Activated B cell treated with CpG ODN at 0.5 μM for 24 hours (primary cell): Measurements from ENCODE around the gene ZGRF1. TPM values are rescaled to one million over a fixed set of nuclear protein-coding genes. Genes with fewer than 3 reads are reported as not detected.
"Not testable (repeated sequence)": the region's sequence is repeated elsewhere in the genome, so short reads cannot be mapped to it uniquely, and the experiment has no call there.

Source experiments
- ATAC-seq: fragments of 200-7000 bp; cut with Tn5 transposase; one replicate; pipeline ENCODE4 v1.10.0; 2021; ENCODE audit warnings: low read depth, mild to moderate bottlenecking, moderate library complexity
- CTCF ChIA-PET: fragments of 350-600 bp; sonication (Branson Sonifier 250); formaldehyde crosslinking; loops from one replicate; lab custom pipeline; 2021; ENCODE audit warnings: antibody characterized with exemption; lab: Charles Lee
- POLR2A ChIA-PET: fragments of 350-600 bp; sonication (Branson Sonifier 250); formaldehyde crosslinking; loops from one replicate; lab custom pipeline; 2021; ENCODE audit warnings: antibody characterized with exemption; lab: Charles Lee
- DNase-seq: peaks from one replicate; pipeline ENCODE4 v3.0.0; 2022
- H3K27ac Mint-ChIP-seq: one replicate; pipeline ENCODE4 v1.8.0; 2020; ENCODE audit warnings: mixed read lengths
- H3K27me3 Mint-ChIP-seq: one replicate; pipeline ENCODE4 v1.8.0; 2021; ENCODE audit warnings: mixed read lengths
- H3K36me3 Mint-ChIP-seq: one replicate; pipeline ENCODE4 v1.8.0; 2021; ENCODE audit warnings: low read depth, mixed read lengths
- H3K4me1 Mint-ChIP-seq: one replicate; pipeline ENCODE4 v1.8.0; 2021; ENCODE audit warnings: mixed read lengths
- H3K4me3 Mint-ChIP-seq: one replicate; pipeline ENCODE4 v1.8.0; 2020; ENCODE audit warnings: mild to moderate bottlenecking, mixed read lengths
- H3K9me3 Mint-ChIP-seq: one replicate; pipeline ENCODE4 v1.8.0; 2020; ENCODE audit warnings: mixed read lengths
- intact Hi-C: fragments of 100-400 bp; cut with micrococcal nuclease; formaldehyde crosslinking; loops from one replicate; pipeline ENCODE4 v1.15.1; 2024
- total RNA-seq: library from RNA; stranded (reverse); gene quantifications from 2 replicates; pipeline ENCODE4 v1.2.3, GENCODE V29; 2022
- TF ChIP-seq, protein P1 (sequence below): fragments of 200-600 bp; IDR thresholded peaks from one replicate; pipeline ENCODE4 v1.8.0; 2022; ENCODE audit warnings: antibody characterized with exemption, mild to moderate bottlenecking

ZGRF1 gene
- total RNA-seq, 1 donor from 2014 or later = 13.7 TPM

DNA sequence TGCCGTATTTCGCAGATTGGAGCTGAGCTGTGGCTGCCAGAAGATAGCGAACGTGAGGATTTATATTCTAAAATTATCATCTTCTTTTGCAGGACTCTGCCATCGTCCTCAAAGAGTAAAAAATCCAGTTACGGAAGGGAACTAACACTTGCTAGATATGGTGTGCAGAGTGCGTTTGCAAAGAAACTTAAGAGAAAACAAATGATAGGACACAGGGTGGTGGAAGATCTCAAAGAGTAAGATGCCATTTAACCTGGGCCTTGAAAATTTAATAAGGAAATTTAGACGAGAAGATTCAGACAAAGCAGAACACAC, 800 bp upstream of the ZGRF1 start:
- ATAC-seq (no peak), DNase-seq (no peak)
- ChIA-PET CTCF (no interaction called here), POLR2A (interaction anchor here (0.6 kb wide), 1 partner anchor 52 kb away, joined by 3 read pairs; no protein-coding TSS in a partner anchor)
- Mint-ChIP-seq H3K27me3 (no peaks in the 10 kb centered on the region), H3K4me1 (peaks cover 27% of the 10 kb centered on the region), H3K4me3 (no peak overlapping the region), H3K9me3 (no peaks in the 10 kb centered on the region), H3K36me3 (peaks cover 20% of the 10 kb centered on the region), H3K27ac (no peak overlapping the region)
- TF ChIP-seq, protein P1, sequence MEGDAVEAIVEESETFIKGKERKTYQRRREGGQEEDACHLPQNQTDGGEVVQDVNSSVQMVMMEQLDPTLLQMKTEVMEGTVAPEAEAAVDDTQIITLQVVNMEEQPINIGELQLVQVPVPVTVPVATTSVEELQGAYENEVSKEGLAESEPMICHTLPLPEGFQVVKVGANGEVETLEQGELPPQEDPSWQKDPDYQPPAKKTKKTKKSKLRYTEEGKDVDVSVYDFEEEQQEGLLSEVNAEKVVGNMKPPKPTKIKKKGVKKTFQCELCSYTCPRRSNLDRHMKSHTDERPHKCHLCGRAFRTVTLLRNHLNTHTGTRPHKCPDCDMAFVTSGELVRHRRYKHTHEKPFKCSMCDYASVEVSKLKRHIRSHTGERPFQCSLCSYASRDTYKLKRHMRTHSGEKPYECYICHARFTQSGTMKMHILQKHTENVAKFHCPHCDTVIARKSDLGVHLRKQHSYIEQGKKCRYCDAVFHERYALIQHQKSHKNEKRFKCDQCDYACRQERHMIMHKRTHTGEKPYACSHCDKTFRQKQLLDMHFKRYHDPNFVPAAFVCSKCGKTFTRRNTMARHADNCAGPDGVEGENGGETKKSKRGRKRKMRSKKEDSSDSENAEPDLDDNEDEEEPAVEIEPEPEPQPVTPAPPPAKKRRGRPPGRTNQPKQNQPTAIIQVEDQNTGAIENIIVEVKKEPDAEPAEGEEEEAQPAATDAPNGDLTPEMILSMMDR = no peak
- intact Hi-C loops = loop anchor here (1.0 to 2.0 kb wide), 8 partner anchors 115 to 1961 kb away; partner anchors contain the start of genes AP1AR, FAM241A, TIFA and UGT8

GRCh38 chr4:112633477-112634235, 3.1 kb downstream of the ZGRF1 start:
- no peaks in the 10 kb centered on the region for H3K27me3 Mint-ChIP-seq
- H3K27ac Mint-ChIP-seq = no peak overlapping the region
- peaks cover 7% of the 10 kb centered on the region for H3K4me1 Mint-ChIP-seq
- H3K4me3 Mint-ChIP-seq = no peak overlapping the region
- ChIA-PET CTCF (interaction anchor here (0.8 to 1.5 kb wide), 6 partner anchors 13 to 306 kb away, joined by 3 to 7 read pairs (median 4); no protein-coding TSS in a partner anchor), POLR2A (no interaction called here)
- no peaks in the 10 kb centered on the region for H3K9me3 Mint-ChIP-seq
- DNase-seq = no peak
- ATAC-seq = no peak
- H3K36me3 Mint-ChIP-seq = no peaks in the 10 kb centered on the region
- intact Hi-C loops = loop anchor here (1.0 kb wide), 5 partner anchors 129 to 488 kb away; partner anchors contain the start of gene FAM241A
- TF ChIP-seq, protein P1 = no peak

- ChIA-PET POLR2A (no interaction called here), CTCF (no interaction called here)
- H3K9me3 Mint-ChIP-seq = no peaks in the 10 kb centered on the region
- no peaks in the 10 kb centered on the region for H3K27me3 Mint-ChIP-seq
- no peak for DNase-seq
- no peak for ATAC-seq
- no peak overlapping the region for H3K27ac Mint-ChIP-seq
- intact Hi-C loops = loop anchor here (1.0 kb wide), 1 partner anchor 35 kb away; no protein-coding TSS in a partner anchor
- H3K4me3 Mint-ChIP-seq = no peak overlapping the region
- H3K36me3 Mint-ChIP-seq = peaks cover 16% of the 10 kb centered on the region
- H3K4me1 Mint-ChIP-seq = no peaks in the 10 kb centered on the region
- TF ChIP-seq, protein P1 = no peak
These were observed 10.5 kb downstream of the ZGRF1 start for GRCh38 chr4:112626228-112626627.

DNA sequence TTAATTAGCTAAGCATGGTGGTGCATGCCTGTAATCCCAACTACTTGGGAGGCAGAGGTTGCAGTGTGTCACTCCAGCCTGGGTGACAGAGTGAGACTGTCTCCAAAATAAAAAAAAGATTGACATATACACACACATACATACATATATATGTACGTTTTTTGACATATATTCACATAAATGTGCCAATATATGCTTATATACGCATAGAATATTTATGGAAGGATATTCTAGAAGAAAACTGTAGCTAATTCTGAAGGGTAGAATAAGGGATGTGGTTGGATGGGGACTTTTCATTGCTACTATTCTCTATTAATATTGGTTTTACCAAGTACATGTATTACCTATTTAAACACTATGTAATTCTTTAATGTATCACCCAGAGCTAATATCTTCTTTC, 19.7 kb downstream of the ZGRF1 start:
- Mint-ChIP-seq H3K4me1 (no peaks in the 10 kb centered on the region), H3K9me3 (no peaks in the 10 kb centered on the region), H3K4me3 (no peak overlapping the region), H3K27me3 (no peaks in the 10 kb centered on the region), H3K27ac (no peak overlapping the region), H3K36me3 (peaks cover 15% of the 10 kb centered on the region)
- intact Hi-C loops = no loop called here
- POLR2A ChIA-PET = no interaction called here
- DNase-seq = no peak
- TF ChIP-seq, protein P1 = no peak
- CTCF ChIA-PET = no interaction called here
- no peak for ATAC-seq

- CTCF ChIA-PET = interaction anchor here (1.8 kb wide), 1 partner anchor 8 kb away, joined by 4 read pairs; no protein-coding TSS in a partner anchor
- H3K4me3 Mint-ChIP-seq, H3K36me3 Mint-ChIP-seq, H3K27ac Mint-ChIP-seq, ATAC-seq, DNase-seq, H3K4me1 Mint-ChIP-seq, intact Hi-C loops, H3K27me3 Mint-ChIP-seq, POLR2A ChIA-PET, H3K9me3 Mint-ChIP-seq: not testable (repeated sequence)
These were observed 23.9 kb downstream of the ZGRF1 start for GRCh38 chr4:112612814-112613213.
